Activated T-cell treated with anti-CD3 and anti-CD28 coated beads for 24 hours (primary cell): ENCODE measurements around the gene CCSAP.
"Not testable (repeated sequence)": the region's sequence is repeated elsewhere in the genome, so short reads cannot be mapped to it uniquely, and the experiment has no call there.

ENCODE experiments used
- DNase-seq: peaks from one replicate; pipeline ENCODE4 v3.0.0-alpha.2; 2020; ENCODE audit warnings: low read depth

The CCSAP gene

DNA sequence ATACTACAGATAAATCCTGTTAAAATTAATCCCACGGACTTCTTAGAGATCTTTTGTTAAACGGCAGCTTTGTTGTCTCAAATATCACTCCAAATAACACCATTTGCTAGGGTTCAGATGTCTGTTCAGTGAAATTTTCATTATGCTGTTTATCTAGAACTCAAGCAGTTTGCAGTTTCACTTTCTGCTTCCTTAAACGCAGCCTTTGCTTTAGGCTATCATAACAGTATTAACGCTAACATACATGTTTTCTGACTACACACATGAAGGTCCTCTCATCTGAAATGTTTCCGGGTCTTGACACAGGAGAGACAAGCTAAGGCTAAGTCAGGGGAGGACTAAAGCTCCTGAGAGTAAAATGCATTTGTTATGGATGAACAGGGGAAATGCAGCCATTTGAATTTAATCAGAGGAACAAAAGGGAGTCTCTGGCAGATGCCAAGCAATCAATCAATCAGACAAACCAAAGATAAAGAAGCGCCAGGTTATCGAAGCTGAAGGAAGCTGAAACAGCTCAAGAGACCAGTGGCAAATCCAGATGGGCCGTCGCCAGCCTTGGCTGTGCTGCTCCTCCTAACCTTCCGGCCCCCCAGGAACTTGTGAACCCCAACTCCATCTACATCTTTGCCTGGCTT, 16.9 kb downstream of the CCSAP start:
- DNase-seq: no peak

DNA sequence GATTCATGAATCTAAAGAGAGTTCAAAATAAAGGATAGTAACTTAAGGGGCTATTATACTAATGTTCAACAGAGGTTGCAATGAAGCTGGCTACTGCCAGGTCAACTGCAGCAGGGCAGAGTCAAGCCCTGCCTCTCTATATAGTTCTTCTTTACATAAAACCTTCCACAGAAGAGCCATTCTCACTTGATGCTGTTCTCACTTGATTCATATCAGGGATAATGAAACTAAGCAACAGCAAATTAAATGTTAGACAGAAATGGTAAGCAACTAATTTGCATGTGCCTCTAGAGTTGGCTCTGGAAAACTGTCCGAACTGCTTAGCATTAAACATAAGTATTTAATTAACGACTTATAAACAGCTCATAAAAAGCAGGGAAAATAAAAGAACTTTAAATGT, 17.4 kb downstream of the CCSAP start:
- no peak for DNase-seq

DNA sequence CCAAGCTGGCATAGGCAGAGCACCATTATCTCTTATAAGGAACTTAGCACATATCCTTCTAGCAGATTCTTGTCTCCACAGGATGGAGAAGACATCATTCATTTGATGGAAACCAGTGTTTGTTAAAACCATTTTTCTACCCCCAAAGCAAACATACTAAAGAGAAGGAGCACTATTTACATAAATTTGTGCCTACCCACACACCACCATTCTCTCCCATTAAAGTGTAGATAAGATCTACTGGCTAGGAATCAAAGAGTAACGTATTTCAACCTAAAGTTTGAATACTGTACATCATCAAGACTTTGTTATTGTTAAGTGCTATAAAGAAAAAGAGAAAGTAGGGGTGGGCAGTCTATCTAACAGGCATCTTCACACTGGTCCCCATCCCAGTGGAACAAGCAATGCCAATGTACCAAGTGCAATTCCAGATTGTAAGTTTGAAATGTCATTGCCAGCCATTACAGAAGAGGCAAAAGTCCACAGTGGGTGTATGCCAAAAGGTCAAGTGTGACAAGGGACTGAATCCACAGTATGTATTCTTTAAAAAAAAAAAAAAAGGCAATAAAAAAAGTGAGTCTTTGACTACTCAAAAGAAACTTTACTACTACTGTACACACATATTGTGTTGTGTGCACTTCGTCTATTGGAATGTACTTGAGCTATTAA, 18.8 kb downstream of the CCSAP start:
- no peak for DNase-seq

DNA sequence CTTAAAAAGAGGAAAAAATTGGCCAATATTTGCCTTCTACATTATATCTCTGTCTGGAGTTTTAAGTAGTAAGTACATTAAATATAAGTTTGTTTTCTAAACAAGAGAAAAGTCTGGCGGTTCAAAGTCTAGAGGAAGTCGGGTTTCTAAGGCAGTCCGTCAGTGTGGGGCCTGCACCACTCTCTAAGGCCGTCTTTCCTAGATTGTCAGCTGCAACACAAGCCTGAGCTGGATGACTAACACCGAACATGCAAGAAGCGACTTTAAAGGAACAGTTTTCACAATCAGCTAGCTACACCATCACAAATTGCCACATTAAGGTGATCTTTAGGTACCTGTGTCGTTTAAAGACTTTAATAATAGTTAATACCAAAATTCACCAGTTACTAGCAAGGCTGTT, 19.6 kb downstream of the CCSAP start:
- no peak for DNase-seq

DNA sequence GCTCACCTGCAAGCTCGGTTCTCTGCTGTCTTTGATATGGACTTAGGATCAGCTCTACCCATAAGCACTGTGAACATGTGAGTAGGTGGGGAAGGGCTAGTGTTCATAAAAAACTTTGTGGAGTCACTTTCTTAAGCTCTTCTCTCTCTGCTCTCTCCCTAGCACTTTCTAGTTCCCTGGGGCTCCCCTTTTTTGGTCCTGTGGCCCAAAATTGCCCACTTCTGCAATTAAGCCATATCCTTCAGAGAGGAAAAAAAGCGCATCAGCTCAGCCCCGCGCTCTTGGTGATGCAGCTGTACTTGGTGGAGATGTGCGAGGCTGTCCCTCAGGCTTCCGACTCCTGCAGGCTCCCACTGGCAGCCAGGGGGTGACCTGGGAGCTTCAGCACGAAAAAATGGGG, 23.4 kb downstream of the CCSAP start:
- DNase-seq: no peak

DNA sequence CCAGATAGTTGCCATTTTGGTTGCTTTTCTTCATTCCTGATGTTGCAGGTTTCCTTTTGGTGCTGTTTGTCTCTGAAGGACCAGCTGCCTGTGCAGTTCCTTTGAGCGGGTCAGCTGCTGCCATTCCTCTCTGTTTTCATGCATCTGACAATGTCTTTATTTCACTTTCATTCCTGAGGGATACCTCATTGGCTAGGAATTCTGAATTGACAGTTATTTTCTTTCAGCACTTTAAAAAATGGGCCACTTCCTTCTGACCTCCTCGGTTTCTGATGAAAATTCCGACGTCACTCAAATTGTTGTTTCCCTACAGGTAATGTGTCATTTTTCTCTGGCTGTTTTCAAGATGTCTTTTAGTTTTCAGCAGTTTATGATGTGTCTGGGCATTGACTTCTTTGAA, 24.8 kb downstream of the CCSAP start:
- DNase-seq: no peak

DNA sequence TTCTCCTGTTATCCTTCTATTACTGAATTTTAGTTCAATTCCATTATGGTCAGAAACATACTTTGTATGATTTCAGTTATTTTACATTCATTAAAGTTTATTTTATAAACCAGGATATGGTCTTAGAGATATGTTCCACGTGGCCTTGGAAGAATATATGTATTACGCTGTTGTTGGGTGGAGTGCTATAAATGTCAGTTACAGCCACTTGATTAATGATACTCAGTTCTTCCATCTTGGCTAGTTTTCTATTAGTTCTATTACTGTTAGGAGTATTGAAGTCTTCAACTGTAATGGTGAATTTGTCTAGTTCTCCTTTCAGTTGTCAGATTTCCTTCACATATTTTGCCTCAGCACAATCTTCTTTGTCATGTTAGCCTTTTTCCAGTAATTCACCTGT, 26.7 kb downstream of the CCSAP start:
- DNase-seq: no peak

DNA sequence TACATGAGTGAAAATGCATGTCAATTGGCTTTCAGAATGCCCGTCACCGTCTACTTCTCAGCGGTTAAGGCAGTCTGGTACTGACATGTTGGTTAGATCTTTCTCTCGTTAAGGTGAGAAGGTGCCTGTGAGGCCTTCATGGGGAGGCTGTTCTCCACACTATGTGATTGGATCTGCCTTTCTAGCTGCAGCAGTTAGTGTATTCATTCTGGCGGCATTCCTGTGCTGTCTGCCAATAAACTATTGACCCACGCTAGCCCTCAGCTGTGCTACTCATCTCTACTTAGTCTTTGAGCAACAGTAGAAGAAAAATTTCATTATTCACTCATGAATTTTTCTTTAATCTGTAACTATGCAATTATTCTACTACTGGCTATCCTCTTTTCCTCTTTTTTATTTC, 32.0 kb downstream of the CCSAP start:
- DNase-seq: no peak

GRCh38 chr1:229309684-229310083, 33.2 kb downstream of the CCSAP start:
- no peak for DNase-seq

- DNase-seq: no peak
These were observed 33.8 kb downstream of the CCSAP start for GRCh38 chr1:229309074-229309473.

GRCh38 chr1:229305392-229305791, 37.5 kb downstream of the CCSAP start:
- no peak for DNase-seq

DNA sequence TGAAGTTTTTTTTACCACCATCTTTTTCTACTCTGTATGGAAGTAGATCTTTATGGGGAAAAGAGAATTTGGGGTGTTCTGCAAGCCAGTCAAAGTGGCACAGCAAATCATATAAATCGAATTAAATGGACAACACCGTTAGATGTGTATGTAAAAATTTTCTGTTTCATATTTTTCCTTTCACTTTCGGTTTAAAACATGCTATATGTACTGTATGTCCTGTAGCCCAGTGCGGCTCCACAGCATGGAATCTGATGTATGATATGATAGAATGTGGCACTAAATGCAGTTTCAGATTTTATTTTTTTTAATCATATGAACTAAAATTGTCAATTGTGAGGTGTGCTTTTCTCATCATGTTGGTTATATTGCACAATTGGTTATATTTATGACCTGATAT, 39.0 kb downstream of the CCSAP start:
- no peak for DNase-seq

DNA sequence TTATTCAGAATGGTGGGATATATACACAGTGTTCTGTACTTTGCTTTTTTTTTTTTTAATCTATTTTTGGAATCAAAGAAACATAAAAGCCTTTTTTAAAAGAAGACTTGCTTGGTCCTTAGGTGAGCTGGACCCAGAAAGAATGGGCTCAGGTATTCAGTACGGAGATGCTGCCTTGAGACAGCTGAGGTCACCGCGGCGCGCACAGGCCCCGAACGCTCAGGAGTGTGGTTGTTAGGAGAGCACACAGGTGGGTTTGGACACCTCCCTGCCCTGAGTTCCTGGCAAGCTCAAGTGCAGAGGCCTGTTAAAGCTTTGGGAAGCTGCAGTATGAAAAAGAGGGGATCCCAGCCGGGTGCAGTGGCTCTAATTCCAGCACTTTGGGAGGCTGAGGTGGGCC, 40.1 kb downstream of the CCSAP start:
- no peak for DNase-seq

GRCh38 chr1:229300099-229300757, 42.6 kb downstream of the CCSAP start:
- DNase-seq: no peak

GRCh38 chr1:229298887-229299503, 43.9 kb downstream of the CCSAP start:
- no peak for DNase-seq

DNA sequence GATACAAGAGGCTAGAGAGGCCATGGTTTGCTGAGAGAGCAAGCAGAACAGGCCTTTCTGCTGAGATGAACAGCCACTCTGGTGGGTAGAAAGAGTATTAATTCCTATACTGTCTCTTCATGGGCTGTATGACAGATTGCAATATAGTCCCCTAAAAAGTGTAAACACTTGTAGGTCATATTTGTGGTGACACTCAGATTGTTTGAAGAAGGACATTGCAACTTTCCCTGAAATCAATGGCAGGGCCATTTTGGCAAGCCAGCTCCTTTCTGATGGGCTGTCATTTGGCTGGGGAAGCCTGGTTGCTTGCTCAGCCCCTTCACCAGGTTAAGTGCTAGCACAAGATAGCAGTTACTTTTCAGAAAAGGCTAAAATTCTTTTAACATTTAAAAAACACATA, 44.4 kb downstream of the CCSAP start:
- no peak for DNase-seq

GRCh38 chr1:229297746-229298145, 45.1 kb downstream of the CCSAP start:
- DNase-seq: no peak

DNA sequence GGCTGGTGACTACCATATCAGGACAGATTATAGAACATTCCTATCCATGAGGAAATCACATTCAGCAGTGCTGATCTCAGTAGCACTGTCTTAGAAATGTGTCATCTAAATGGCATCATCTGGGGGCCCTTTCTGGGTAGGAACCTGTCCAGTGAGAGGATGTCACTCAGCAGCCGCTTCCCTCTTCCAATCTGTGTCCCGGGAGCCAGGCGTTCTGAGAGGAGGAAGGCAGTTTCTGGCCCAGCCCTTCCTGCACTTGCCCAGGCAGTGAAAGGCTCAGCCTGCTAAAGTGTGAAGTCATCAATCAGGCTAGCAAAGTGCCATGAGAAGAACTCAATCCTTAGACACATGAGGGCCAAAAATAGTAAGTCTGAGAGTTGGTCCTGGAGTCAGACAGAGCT, 46.3 kb downstream of the CCSAP start:
- DNase-seq: no peak

GRCh38 chr1:229295745-229296144, 47.1 kb downstream of the CCSAP start:
- no peak for DNase-seq

- DNase-seq: no peak
These were observed 49.2 kb downstream of the CCSAP start for GRCh38 chr1:229293528-229294204.

GRCh38 chr1:229291686-229292085, 51.2 kb downstream of the CCSAP start:
- not testable (repeated sequence) for DNase-seq

GRCh38 chr1:229288516-229288915, 54.3 kb downstream of the CCSAP start:
- no peak for DNase-seq

- DNase-seq: no peak
These were observed 55.6 kb downstream of the CCSAP start for GRCh38 chr1:229287267-229287666.
